Activated CD8-positive, alpha-beta memory T cell treated with anti-CD3 and anti-CD28 coated beads, Interleukin-2, amount 50 U/mL, for 24 hours (primary cell): ENCODE data around the gene CATSPERE.
"Not testable (repeated sequence)": the region's sequence is repeated elsewhere in the genome, so short reads cannot be mapped to it uniquely, and the experiment has no call there.

Experiments
- DNase-seq: peaks from one replicate; pipeline ENCODE4 v3.0.0-alpha.2; 2020; ENCODE audit errors: extremely low read depth

CATSPERE gene

DNA sequence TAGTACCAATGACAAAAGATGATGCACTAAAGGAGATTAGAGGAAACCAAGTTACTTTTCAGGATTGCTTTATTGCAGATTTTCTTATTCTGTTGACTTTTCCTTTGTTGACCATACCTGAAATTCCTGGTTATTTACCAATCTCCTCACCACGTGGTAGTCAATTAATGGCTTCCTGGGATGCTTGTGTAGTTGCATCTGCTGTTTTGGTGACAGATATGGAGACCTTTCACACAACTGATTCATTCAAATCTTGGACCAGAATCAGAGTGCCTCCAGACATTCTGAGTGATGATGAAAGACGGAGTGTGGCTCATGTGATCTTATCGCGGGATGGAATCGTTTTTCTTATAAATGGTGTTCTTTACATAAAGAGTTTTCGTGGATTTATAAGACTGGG is 91.3 kb downstream of the CATSPERE start:
- DNase-seq: no peak

DNA sequence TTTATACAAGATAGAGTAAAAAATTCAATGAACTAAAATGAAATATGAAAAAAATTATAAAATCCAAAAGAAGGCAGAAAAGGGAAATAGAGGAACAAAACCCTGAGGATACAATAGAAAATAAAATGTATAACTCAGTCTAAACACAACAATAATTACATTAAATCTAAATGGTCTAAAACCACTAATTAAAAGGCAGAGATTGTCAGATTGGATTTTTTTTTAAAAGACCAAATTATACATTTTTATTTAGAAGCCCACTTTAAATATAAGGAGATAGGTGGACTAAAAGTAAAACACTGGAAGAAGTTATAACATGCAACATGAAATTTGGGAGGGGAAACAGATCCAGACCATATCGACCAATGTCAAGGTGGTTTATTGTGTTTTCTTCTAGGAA is 95.2 kb downstream of the CATSPERE start:
- DNase-seq: no peak

GRCh38 chr1:244557565-244557964 is 96.5 kb downstream of the CATSPERE start:
- DNase-seq: no peak

GRCh38 chr1:244559561-244559960 is 98.5 kb downstream of the CATSPERE start:
- no peak for DNase-seq

DNA sequence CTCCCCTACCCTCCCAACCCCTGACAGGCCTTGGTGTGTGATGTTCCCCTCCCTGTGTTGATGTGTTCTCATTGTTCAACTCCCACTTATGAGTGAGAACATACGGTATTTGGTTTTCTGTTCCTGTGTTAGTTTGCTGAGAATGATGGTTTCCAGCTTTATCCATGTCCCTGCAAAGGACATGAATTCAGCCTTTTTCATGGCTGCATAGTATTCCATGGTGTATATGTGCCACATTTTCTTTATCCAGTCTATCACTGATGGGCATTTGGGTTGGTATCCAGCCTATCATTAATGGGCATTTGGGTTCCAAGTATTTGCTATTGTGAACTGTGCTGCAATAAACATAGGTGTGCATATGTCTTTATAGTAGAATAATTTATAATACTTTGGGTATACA is 101.8 kb downstream of the CATSPERE start:
- DNase-seq: not testable (repeated sequence)

DNA sequence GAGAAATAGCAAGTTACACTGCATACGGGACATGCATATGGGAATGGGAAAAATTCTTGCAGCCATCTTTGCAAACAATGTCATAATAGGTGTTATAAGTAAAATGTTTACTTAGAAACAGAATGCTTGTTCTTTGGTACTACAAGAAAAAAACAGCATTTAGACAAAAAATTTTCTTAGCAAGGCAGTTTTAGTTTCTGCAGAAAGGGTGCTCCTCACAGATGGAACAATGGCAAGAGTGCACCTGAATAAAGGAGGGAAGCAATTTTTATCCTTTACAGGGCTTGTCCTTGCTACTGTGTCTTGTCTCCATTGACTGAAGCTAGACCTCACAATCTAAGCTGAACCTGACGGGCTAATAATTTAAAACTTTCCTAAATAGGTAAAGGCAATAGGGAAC is 112.7 kb downstream of the CATSPERE start:
- DNase-seq: no peak

DNA sequence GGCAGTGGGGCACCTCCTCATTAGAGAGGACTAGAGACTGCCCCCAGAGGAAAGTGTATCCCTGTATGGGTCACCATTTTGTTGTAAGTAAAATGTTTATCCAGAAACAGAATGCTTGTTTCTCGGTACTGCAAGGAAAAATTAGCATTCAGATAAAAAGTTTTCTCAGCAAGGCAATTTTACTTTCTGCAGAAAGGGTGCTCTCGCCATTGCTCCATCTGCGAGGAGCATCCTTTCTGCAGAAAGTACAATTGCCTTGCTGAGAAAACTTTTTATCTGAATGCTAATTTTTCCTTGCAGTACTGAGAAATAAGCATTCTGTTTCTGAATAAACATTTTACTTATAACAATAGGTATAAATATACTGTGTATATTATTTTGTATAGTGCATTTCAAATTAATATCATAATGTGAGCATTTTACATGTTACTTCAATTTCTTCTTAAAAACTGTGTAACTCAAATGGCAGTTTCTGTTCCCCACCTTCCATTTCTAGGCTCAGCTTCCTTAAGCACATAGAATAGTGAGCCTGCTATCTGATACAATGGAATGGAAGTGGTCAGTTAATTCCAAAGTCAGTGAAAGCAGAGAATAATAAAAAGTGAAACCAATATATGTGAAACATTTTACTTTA is 115.3 kb downstream of the CATSPERE start:
- no peak for DNase-seq

GRCh38 chr1:244578205-244578604 is 117.1 kb downstream of the CATSPERE start:
- DNase-seq: not testable (repeated sequence)

GRCh38 chr1:244583358-244583982 is 122.4 kb downstream of the CATSPERE start:
- DNase-seq: no peak

GRCh38 chr1:244585867-244586266 is 124.8 kb downstream of the CATSPERE start:
- no peak for DNase-seq

- DNase-seq: no peak
These were observed 129.6 kb downstream of the CATSPERE start for GRCh38 chr1:244590670-244591069.

DNA sequence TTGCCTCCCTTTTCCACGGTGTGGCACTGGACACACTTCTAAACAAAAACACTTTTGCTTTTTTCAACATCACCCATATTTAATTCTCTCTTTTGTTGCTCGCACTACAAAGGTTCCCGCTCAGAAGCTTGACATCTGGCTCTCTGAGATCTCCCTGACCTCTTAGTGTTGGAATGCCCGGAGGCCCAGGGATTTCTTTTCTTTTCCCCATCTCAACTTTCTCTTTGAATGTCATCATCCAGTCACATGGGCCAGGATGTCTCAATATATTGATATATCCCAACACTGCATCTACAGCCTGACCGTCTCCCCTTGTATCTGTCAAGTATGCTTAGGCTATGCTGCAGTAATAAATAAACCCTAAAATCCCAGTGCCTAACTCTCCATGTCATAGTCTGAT is 137.5 kb downstream of the CATSPERE start:
- DNase-seq: no peak

DNA sequence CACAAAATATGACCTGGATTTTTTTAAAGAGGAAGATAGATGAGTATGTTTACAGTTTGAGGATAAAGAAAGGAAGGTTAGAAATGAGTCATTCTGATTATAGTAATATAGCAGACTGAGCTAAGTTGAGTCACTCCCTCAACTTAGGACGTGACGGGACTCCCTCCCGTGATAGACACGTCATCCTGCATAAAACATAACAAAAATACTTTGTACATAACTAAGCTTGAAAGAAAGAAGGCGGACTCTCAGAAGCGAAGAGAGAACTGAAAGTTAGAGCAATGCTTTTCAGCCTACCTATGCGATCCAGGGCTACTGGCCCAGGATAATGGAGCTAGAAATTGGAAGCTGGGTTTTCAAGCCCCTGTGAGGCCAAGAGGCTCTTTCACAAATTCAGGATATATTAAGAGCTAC is 138.9 kb downstream of the CATSPERE start:
- no peak for DNase-seq

- DNase-seq: no peak
These were observed 140.3 kb downstream of the CATSPERE start for GRCh38 chr1:244601336-244601735.

DNA sequence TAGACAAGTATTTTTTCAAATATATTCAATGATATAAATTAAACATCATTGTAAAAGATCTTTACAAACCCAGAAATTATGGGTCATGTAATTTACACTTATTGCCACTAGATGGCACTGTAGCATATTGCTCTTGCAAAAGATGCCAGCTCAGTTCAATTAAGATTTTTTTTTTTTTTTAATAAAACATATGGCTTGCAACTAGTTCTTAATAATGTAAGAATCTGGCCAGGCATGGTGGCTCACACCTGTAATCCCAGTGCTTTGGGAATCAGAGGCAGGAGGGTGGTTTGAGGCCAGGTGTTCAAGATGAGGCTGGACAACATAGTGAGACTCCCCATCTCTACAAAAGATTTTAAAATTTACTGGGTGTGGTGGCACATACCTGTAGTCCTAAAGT is 142.4 kb downstream of the CATSPERE start:
- DNase-seq: no peak

DNA sequence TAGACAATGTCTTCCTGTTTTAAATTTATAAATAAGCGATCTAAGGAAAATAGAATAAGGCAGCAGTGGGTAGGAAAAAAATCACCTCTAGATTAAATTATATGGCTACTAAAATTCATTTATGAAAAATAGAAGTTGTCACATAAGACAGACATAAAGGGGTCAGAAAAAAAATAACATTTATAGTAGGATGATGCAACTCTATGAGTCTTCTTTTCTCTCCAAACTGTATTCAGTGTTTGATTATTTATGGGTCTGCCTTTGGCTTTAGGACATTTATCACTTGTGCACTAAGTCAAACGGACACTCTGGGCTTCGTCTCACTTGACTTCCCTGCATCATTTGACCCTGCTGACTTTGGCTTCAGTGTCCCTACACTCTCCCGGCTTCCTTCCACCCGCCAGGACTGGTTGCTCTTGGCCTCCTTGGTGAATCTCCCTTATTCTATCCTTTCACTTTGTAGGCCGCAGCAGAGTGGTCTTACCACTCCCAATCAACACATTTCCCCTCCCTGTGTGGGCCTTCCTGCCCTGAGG is 144.8 kb downstream of the CATSPERE start:
- DNase-seq: no peak

DNA sequence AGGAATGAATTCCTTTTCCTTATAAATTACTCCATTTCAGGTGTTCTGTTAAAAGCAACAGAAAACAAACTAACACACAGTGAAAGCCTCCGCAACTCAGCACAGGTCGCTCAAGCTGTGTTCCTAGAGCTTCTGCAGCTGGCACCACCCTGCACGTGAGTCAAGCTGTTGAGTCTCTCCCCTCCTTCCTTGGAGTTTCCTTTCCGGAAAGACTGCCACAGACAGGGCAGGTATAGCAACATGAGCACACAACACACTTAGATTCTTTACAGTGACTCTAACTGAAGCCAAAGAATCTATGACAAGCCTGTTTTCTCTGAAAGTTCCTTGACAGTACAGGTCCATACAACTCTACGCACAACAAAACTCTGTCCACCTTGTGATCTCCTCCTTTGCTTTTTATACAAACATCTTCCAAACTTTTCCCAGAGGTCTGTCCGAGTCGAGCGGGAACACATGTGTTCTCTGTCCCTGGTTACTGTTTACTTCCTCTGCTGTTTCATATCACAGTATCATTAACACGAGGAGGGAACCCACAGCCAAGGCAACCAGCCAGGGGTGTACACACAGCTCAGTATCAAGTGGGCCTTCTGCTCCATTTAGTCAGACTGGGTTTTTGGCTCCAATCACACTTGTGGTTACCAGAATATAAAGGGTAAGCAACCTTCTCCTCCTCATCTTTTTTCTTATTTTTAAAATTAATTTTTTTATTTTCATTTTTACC is 153.2 kb downstream of the CATSPERE start:
- DNase-seq: no peak

DNA sequence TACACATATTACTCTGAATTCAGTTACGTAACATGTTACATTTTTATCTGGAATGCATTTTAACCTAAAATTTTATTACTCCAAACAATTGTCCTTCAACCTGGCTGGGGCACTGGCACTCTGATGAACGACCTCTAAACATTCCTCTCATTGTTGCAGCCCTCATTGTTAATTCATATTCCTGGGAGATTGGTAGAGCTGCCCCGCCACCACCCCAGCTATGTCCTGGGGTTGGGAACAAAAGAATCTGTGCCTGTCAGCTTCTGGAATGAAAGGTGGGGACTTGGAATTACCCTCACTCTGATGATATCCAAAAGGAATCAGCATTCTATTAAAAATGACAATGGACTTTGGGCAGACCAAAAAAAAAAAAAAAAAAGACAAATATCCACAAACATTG is 153.8 kb downstream of the CATSPERE start:
- DNase-seq: no peak

- DNase-seq: no peak
These were observed 154.2 kb downstream of the CATSPERE start for GRCh38 chr1:244615301-244615700.

GRCh38 chr1:244626709-244627108 is 165.6 kb downstream of the CATSPERE start:
- no peak for DNase-seq

DNA sequence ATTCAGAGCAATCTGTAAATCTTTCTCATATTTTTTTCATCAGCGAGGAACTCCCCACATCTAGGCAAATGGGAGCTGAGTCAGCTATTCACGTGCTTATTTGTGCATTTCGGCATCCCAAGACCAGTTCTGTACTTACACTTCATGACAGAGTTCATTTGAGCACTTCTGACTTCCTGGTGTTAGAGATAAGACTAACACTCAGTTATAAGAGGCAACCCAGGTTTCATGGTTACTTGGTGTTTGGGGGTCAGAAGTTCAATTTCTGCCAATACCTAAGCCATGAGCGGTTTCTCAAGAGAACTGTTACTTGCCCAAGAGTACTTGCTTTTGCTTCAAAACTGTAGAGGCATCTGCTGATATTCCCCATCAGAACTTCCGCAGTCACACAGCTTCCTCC is 167.7 kb downstream of the CATSPERE start:
- no peak for DNase-seq

GRCh38 chr1:244633140-244633539 is 172.1 kb downstream of the CATSPERE start:
- DNase-seq: no peak

DNA sequence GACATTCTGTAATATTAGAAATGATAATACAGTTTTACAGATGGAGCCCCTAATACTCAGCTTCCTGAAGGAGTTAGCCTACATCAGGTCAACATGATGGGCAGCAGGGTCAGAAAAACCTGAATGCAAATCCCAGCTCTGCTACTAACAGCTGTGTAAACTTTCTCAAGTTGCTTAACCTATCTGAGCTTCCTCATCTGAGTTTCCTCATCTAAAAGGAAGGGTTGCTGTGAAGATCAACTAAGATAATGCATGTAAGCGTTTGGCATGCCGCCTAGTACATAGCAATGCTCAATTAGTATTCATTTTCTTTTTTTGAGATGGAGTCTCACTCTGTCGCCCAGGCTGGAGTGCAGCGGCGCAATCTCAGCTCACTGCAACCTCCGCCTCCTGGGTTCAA is 173.5 kb downstream of the CATSPERE start:
- no peak for DNase-seq
